Measurements from ENCODE around the gene SEMA6B.

- TF ChIP-seq, protein P1, sequence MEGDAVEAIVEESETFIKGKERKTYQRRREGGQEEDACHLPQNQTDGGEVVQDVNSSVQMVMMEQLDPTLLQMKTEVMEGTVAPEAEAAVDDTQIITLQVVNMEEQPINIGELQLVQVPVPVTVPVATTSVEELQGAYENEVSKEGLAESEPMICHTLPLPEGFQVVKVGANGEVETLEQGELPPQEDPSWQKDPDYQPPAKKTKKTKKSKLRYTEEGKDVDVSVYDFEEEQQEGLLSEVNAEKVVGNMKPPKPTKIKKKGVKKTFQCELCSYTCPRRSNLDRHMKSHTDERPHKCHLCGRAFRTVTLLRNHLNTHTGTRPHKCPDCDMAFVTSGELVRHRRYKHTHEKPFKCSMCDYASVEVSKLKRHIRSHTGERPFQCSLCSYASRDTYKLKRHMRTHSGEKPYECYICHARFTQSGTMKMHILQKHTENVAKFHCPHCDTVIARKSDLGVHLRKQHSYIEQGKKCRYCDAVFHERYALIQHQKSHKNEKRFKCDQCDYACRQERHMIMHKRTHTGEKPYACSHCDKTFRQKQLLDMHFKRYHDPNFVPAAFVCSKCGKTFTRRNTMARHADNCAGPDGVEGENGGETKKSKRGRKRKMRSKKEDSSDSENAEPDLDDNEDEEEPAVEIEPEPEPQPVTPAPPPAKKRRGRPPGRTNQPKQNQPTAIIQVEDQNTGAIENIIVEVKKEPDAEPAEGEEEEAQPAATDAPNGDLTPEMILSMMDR (IDR thresholded peaks at IDR 0.05) = no peak
- TF ChIP-seq POLR2A (IDR thresholded peaks at IDR 0.05) = no peak
Observed at GRCh38 chr19:4538601-4538954, 20.9 kb downstream of the SEMA6B start.
